ENCODE measurements around the gene SH3RF3. TPM values are rescaled to one million over a fixed set of nuclear protein-coding genes. Genes with fewer than 3 reads are reported as not detected.

The SH3RF3 gene
- total RNA-seq, 1 donor from 2014 or later = 2.1 TPM

- H3K4me3 ChIP-seq (ENCODE audit: low read length in 3 of 3) = no peak overlapping the region
- H3K9ac ChIP-seq (ENCODE audit: low read depth in 1 of 3, low read length in 3 of 3) = no peak overlapping the region
- no peaks in the 10 kb centered on the region for H3K36me3 ChIP-seq (ENCODE audit: control insufficient read depth in 3 of 3, insufficient read depth in 3 of 3, low read length in 3 of 3)
- no peak overlapping the region for H3K27ac ChIP-seq (ENCODE audit: low read depth, low read length)
- H3K4me1 ChIP-seq (ENCODE audit: control insufficient read depth in 3 of 3, insufficient read depth in 3 of 3, low read length in 3 of 3) = peaks cover 6 to 24% (median 23%) of the 10 kb centered on the region in 3 donors
- no peaks in the 10 kb centered on the region for H3K27me3 ChIP-seq (ENCODE audit: control insufficient read depth in 3 of 3, insufficient read depth in 3 of 3, low read length in 3 of 3)
- H3K9me3 ChIP-seq (ENCODE audit: control insufficient read depth in 3 of 3, low read length in 3 of 3) = no peaks in the 10 kb centered on the region
Measured at GRCh38 chr2:109294523-109294922, 165.5 kb downstream of the SH3RF3 start.

DNA sequence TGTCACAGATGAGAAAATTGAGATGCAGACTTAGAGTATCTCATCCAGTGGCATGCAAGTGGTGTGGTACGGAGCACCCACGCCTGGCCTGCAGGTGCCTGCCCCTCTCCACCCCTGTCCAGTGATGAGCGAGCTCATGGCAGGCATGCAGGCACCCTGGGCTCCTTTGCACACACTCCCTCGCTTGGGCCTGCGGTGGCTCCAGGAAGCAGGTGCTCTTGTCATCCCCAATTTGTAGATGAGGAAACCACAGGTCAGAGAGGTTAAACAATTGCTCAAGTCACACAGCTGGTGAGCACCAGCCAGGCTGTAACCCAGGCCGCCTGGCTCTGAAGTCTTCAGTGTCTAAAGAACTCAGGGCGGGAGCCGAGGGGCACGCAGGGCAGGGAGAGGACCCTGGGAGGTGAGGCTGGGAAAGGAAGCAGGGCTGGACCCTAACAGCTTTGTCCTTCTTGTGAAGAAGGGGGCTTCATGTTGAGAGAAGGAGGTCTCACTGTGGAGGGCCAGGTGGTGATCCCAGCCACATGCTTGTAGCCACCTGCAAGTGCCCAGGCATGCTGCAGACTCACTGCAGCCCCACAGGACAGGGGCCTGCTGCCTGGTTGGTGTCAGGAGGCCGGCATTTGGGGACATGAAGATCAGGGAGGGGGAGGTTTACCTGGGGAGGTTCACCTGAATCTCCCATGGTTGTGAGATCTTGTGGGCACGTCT is 166.2 kb downstream of the SH3RF3 start:
- Histone ChIP-seq H3K9ac (ENCODE audit: low read depth in 1 of 3, low read length in 3 of 3) (no peak overlapping the region), H3K27me3 (ENCODE audit: control insufficient read depth in 3 of 3, insufficient read depth in 3 of 3, low read length in 3 of 3) (no peaks in the 10 kb centered on the region), H3K9me3 (ENCODE audit: control insufficient read depth in 3 of 3, low read length in 3 of 3) (no peaks in the 10 kb centered on the region), H3K36me3 (ENCODE audit: control insufficient read depth in 3 of 3, insufficient read depth in 3 of 3, low read length in 3 of 3) (no peaks in the 10 kb centered on the region), H3K27ac (ENCODE audit: low read depth, low read length) (no peak overlapping the region), H3K4me3 (ENCODE audit: low read length in 3 of 3) (no peak overlapping the region), H3K4me1 (ENCODE audit: control insufficient read depth in 3 of 3, insufficient read depth in 3 of 3, low read length in 3 of 3) (peaks cover 6 to 24% (median 22%) of the 10 kb centered on the region in 3 donors)

DNA sequence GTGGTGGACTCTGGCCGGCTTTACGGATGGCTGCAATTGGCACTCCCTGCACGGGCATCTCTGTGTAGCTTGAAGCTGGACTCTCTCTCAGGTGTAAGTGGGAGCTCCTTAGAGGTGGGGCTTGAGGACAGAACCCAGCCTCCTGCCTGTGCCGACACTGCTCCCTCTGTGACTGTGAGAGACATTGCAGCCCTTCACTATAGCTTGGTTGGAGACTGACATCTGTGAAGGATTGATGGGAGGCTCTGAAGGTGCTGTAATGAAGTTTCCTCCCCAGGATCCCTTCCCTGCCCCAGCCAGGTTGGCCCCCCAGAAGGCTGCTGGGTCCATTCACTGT is 166.7 kb downstream of the SH3RF3 start:
- Histone ChIP-seq H3K4me3 (ENCODE audit: low read length in 3 of 3) (no peak overlapping the region), H3K36me3 (ENCODE audit: control insufficient read depth in 3 of 3, insufficient read depth in 3 of 3, low read length in 3 of 3) (no peaks in the 10 kb centered on the region), H3K27me3 (ENCODE audit: control insufficient read depth in 3 of 3, insufficient read depth in 3 of 3, low read length in 3 of 3) (no peaks in the 10 kb centered on the region), H3K9me3 (ENCODE audit: control insufficient read depth in 3 of 3, low read length in 3 of 3) (no peaks in the 10 kb centered on the region), H3K27ac (ENCODE audit: low read depth, low read length) (no peak overlapping the region), H3K9ac (ENCODE audit: low read depth in 1 of 3, low read length in 3 of 3) (no peak overlapping the region), H3K4me1 (ENCODE audit: control insufficient read depth in 3 of 3, insufficient read depth in 3 of 3, low read length in 3 of 3) (peaks cover 6 to 24% (median 22%) of the 10 kb centered on the region in 3 donors)

GRCh38 chr2:109297566-109298490 is 168.8 kb downstream of the SH3RF3 start:
- no peak overlapping the region for H3K4me3 ChIP-seq (ENCODE audit: low read length in 3 of 3)
- H3K9me3 ChIP-seq (ENCODE audit: control insufficient read depth in 3 of 3, low read length in 3 of 3) = no peaks in the 10 kb centered on the region
- no peaks in the 10 kb centered on the region for H3K36me3 ChIP-seq (ENCODE audit: control insufficient read depth in 3 of 3, insufficient read depth in 3 of 3, low read length in 3 of 3)
- H3K27me3 ChIP-seq (ENCODE audit: control insufficient read depth in 3 of 3, insufficient read depth in 3 of 3, low read length in 3 of 3) = no peaks in the 10 kb centered on the region
- no peak overlapping the region for H3K27ac ChIP-seq (ENCODE audit: low read depth, low read length)
- H3K4me1 ChIP-seq (ENCODE audit: control insufficient read depth in 3 of 3, insufficient read depth in 3 of 3, low read length in 3 of 3) = peaks cover 9 to 30% (median 17%) of the 10 kb centered on the region in 3 donors
- no peak overlapping the region for H3K9ac ChIP-seq (ENCODE audit: low read depth in 1 of 3, low read length in 3 of 3)

- Histone ChIP-seq H3K9ac (ENCODE audit: low read depth in 1 of 3, low read length in 3 of 3) (no peak overlapping the region), H3K9me3 (ENCODE audit: control insufficient read depth in 3 of 3, low read length in 3 of 3) (no peaks in the 10 kb centered on the region), H3K27me3 (ENCODE audit: control insufficient read depth in 3 of 3, insufficient read depth in 3 of 3, low read length in 3 of 3) (no peaks in the 10 kb centered on the region), H3K4me3 (ENCODE audit: low read length in 3 of 3) (no peak overlapping the region), H3K27ac (ENCODE audit: low read depth, low read length) (no peak overlapping the region), H3K36me3 (ENCODE audit: control insufficient read depth in 3 of 3, insufficient read depth in 3 of 3, low read length in 3 of 3) (no peaks in the 10 kb centered on the region), H3K4me1 (ENCODE audit: control insufficient read depth in 3 of 3, insufficient read depth in 3 of 3, low read length in 3 of 3) (peaks cover 7 to 21% (median 8%) of the 10 kb centered on the region in 3 donors)
Measured at GRCh38 chr2:109298851-109299250, 169.8 kb downstream of the SH3RF3 start.

DNA sequence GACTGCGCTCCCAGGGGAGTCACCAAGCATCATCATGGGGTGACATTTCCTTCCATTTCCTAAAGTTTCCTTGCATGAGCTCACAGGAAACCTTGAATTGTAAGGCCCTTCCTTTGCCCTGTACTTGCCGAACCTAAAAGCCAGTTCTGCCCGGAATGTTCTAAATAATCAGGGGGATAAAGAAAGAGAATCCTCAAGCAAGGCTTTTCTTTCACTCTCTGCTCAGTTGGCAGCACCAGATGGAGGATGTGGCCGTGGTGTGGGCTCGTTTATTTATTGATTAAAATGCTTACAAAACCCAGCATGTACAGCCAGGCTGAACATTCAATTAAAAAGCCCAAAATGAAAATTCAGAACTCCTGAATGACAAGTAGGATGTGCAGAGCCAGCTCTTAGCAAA is 170.5 kb downstream of the SH3RF3 start:
- Histone ChIP-seq H3K36me3 (ENCODE audit: control insufficient read depth in 3 of 3, insufficient read depth in 3 of 3, low read length in 3 of 3) (no peaks in the 10 kb centered on the region), H3K27me3 (ENCODE audit: control insufficient read depth in 3 of 3, insufficient read depth in 3 of 3, low read length in 3 of 3) (no peaks in the 10 kb centered on the region), H3K4me3 (ENCODE audit: low read length in 3 of 3) (no peak overlapping the region), H3K9me3 (ENCODE audit: control insufficient read depth in 3 of 3, low read length in 3 of 3) (no peaks in the 10 kb centered on the region), H3K9ac (ENCODE audit: low read depth in 1 of 3, low read length in 3 of 3) (no peak overlapping the region), H3K4me1 (ENCODE audit: control insufficient read depth in 3 of 3, insufficient read depth in 3 of 3, low read length in 3 of 3) (peaks cover 7 to 21% (median 8%) of the 10 kb centered on the region in 3 donors), H3K27ac (ENCODE audit: low read depth, low read length) (no peak overlapping the region)

DNA sequence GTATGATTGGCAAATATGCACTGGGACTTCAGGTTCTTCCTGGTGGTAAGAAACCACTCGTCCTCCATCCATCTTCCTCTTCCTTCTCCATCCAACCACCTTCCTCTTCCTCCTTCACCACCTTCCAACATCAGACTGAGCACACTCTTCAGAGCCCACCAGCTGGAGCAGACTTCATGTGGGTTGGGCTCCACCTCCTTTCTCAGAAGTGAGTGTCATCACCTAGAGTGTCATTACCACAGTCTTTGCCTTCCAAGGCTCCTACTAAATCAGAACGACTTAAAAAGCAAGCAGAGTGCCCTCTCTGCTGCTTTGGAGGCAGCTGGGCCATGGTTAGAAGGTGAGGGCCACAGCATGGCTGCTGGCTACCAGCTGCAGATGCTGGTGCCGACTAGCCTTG is 171.6 kb downstream of the SH3RF3 start:
- peaks cover 7 to 24% (median 8%) of the 10 kb centered on the region in 3 donors for H3K4me1 ChIP-seq (ENCODE audit: control insufficient read depth in 3 of 3, insufficient read depth in 3 of 3, low read length in 3 of 3)
- H3K27me3 ChIP-seq (ENCODE audit: control insufficient read depth in 3 of 3, insufficient read depth in 3 of 3, low read length in 3 of 3) = no peaks in the 10 kb centered on the region
- no peak overlapping the region for H3K9ac ChIP-seq (ENCODE audit: low read depth in 1 of 3, low read length in 3 of 3)
- no peaks in the 10 kb centered on the region for H3K36me3 ChIP-seq (ENCODE audit: control insufficient read depth in 3 of 3, insufficient read depth in 3 of 3, low read length in 3 of 3)
- H3K4me3 ChIP-seq (ENCODE audit: low read length in 3 of 3) = no peak overlapping the region
- H3K9me3 ChIP-seq (ENCODE audit: control insufficient read depth in 3 of 3, low read length in 3 of 3) = no peaks in the 10 kb centered on the region
- no peak overlapping the region for H3K27ac ChIP-seq (ENCODE audit: low read depth, low read length)

- no peaks in the 10 kb centered on the region for H3K36me3 ChIP-seq (ENCODE audit: control insufficient read depth in 3 of 3, insufficient read depth in 3 of 3, low read length in 3 of 3)
- peaks cover 7 to 24% (median 8%) of the 10 kb centered on the region in 3 donors for H3K4me1 ChIP-seq (ENCODE audit: control insufficient read depth in 3 of 3, insufficient read depth in 3 of 3, low read length in 3 of 3)
- no peaks in the 10 kb centered on the region for H3K27me3 ChIP-seq (ENCODE audit: control insufficient read depth in 3 of 3, insufficient read depth in 3 of 3, low read length in 3 of 3)
- H3K27ac ChIP-seq (ENCODE audit: low read depth, low read length) = no peak overlapping the region
- no peak overlapping the region for H3K9ac ChIP-seq (ENCODE audit: low read depth in 1 of 3, low read length in 3 of 3)
- H3K9me3 ChIP-seq (ENCODE audit: control insufficient read depth in 3 of 3, low read length in 3 of 3) = no peaks in the 10 kb centered on the region
- no peak overlapping the region for H3K4me3 ChIP-seq (ENCODE audit: low read length in 3 of 3)
Measured at GRCh38 chr2:109301746-109302145, 172.7 kb downstream of the SH3RF3 start.

- Histone ChIP-seq H3K9me3 (ENCODE audit: control insufficient read depth in 3 of 3, low read length in 3 of 3) (no peaks in the 10 kb centered on the region), H3K27ac (ENCODE audit: low read depth, low read length) (no peak overlapping the region), H3K4me3 (ENCODE audit: low read length in 3 of 3) (no peak overlapping the region), H3K9ac (ENCODE audit: low read depth in 1 of 3, low read length in 3 of 3) (no peak overlapping the region), H3K36me3 (ENCODE audit: control insufficient read depth in 3 of 3, insufficient read depth in 3 of 3, low read length in 3 of 3) (no peaks in the 10 kb centered on the region), H3K27me3 (ENCODE audit: control insufficient read depth in 3 of 3, insufficient read depth in 3 of 3, low read length in 3 of 3) (no peaks in the 10 kb centered on the region), H3K4me1 (ENCODE audit: control insufficient read depth in 3 of 3, insufficient read depth in 3 of 3, low read length in 3 of 3) (peaks cover 7 to 24% (median 8%) of the 10 kb centered on the region in 3 donors)
Measured at GRCh38 chr2:109302319-109302718, 173.3 kb downstream of the SH3RF3 start.

DNA sequence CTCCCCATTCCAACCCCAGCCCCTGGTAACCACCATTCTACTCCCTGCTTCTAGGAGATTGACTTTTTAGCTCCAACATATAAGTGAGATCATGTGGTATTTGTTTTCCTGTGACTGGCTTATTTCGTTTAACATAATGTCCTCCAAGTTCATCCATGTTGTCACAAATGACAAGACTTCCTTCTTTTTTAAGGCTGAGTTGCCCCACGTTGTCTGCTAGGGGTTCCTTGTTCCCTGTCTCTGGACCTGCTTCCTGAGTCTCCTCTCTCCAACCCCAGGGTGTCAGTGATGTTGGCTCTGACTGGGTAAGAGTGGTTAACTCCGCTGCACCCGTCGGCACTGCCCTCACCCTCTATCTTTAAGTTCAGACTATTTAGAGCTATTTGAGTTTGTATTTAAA is 175.2 kb downstream of the SH3RF3 start:
- H3K9me3 ChIP-seq (ENCODE audit: control insufficient read depth in 3 of 3, low read length in 3 of 3) = no peaks in the 10 kb centered on the region
- peaks cover 5 to 17% (median 7%) of the 10 kb centered on the region in 3 donors for H3K4me1 ChIP-seq (ENCODE audit: control insufficient read depth in 3 of 3, insufficient read depth in 3 of 3, low read length in 3 of 3)
- no peak overlapping the region for H3K4me3 ChIP-seq (ENCODE audit: low read length in 3 of 3)
- H3K9ac ChIP-seq (ENCODE audit: low read depth in 1 of 3, low read length in 3 of 3) = no peak overlapping the region
- H3K36me3 ChIP-seq (ENCODE audit: control insufficient read depth in 3 of 3, insufficient read depth in 3 of 3, low read length in 3 of 3) = no peaks in the 10 kb centered on the region
- H3K27me3 ChIP-seq (ENCODE audit: control insufficient read depth in 3 of 3, insufficient read depth in 3 of 3, low read length in 3 of 3) = no peaks in the 10 kb centered on the region
- no peak overlapping the region for H3K27ac ChIP-seq (ENCODE audit: low read depth, low read length)

Data from skeletal muscle tissue (tissue), 4 donors.